ENCODE measurements around the gene VSIG10.
"Not testable (repeated sequence)": the region's sequence is repeated elsewhere in the genome, so short reads cannot be mapped to it uniquely, and the experiment has no call there.

The VSIG10 gene, protein sequence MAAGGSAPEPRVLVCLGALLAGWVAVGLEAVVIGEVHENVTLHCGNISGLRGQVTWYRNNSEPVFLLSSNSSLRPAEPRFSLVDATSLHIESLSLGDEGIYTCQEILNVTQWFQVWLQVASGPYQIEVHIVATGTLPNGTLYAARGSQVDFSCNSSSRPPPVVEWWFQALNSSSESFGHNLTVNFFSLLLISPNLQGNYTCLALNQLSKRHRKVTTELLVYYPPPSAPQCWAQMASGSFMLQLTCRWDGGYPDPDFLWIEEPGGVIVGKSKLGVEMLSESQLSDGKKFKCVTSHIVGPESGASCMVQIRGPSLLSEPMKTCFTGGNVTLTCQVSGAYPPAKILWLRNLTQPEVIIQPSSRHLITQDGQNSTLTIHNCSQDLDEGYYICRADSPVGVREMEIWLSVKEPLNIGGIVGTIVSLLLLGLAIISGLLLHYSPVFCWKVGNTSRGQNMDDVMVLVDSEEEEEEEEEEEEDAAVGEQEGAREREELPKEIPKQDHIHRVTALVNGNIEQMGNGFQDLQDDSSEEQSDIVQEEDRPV

DNA sequence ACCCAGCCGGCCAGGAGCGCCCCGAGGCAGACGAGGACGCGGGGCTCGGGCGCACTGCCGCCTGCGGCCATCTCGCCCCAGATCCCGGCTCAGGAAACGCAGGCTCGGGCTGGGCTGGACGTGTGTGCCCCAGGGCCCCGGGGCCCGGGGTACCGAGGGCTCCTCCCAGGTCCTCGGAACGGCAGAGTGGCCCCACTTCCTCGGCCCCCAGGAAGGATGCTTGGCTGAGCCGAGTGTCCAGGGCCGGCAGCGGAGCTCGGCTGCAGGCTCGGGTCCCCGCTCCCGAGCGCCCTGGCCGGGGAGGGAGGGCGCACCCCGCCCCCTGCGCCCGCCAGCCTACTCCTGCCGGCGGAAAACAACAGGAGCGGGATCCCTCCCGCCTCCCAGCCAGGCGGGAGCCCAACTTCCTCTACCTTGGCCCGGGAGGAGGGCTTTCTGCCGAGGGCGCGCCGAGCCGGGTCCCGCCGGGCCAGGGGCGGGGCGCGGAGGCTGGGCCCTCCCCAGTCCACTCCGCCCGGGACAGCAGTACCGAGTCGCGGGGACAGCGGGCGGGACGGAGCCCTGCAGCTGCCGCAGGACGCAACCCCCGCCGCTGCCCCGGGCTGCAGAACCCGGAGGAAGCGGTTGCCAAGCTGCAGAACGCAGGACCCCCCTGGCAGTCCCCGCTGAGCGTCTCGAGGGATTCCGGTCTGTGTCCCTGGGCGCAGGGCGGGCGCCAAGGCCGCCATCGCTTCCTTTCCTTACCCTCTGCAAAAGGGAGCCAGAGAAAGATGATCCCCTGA is at the start of gene VSIG10:
Gene VSIG10 (minus strand): TSS at position 411 of the 782 bp plus-strand sequence. CDS start 340 bp downstream, at position 71.
- peak in 1 of 2 donors; percentile 15 for DNase-seq (ENCODE audit: low read depth in 2 of 2)

DNA sequence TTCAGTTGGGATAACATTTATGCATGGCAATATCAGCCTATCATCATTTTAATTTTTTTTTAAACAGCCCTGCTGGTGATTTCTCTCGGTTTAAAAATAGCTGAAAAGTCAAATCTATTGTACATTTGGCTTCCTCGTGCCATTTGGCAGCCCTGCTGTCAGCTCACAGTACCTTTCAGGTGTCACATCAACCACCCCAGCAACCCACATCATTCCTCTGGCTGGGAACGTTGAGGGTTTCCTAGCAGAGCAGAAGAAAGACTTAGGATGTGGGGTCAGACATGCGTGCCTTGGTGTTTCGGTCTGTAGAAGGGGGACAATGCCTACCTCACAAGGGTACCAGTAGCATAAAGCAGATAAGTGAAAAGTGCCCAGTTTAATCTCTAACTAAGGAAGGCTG is 47.9 kb upstream of the VSIG10 start:
- no peak for DNase-seq (ENCODE audit: low read depth in 2 of 2)

DNA sequence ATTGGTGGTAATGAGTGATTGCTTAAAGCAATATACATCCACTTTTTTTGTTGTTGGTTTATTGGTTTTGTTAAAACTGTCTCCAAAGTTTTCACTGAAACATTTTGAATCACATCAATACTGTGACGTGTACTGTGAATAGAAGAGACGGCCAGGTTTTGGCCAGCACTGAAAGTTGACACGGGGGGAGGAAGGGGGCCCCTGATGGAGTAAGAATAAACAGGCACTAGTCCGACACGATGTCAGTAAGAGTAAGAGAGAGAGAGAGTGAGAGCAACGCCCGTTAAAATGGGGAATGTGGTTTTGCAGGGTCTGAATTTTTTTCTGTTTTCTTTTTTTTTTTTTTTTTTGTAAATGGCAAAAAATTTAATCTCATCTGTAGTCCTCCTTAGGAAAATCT is 46.8 kb upstream of the VSIG10 start:
- DNase-seq (ENCODE audit: low read depth in 2 of 2): no peak

GRCh38 chr12:118148287-118148686 is 44.5 kb upstream of the VSIG10 start:
- DNase-seq (ENCODE audit: low read depth in 2 of 2): no peak

DNA sequence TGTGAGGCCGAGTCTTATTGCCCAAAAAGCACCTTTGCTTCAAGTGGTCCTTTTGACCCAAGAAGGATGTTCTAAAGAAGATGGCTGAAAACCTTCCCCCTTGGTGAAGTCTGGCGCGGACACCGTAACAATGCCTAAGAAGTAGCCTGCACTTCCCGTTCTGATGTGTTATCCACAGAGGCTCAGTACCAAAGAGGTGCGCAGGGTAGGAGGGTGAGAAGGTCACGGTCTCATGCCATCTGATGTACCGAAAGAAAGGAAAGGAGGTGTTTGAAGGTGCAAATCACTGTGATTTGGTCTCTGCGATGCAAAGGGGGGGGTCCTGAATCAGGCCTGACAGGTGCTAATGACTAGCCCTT is 42.0 kb upstream of the VSIG10 start:
- DNase-seq (ENCODE audit: low read depth in 2 of 2): no peak

GRCh38 chr12:118145113-118145797 is 41.4 kb upstream of the VSIG10 start:
- no peak for DNase-seq (ENCODE audit: low read depth in 2 of 2)

- DNase-seq (ENCODE audit: low read depth in 2 of 2): no peak
These were observed 40.7 kb upstream of the VSIG10 start for GRCh38 chr12:118144499-118144898.

DNA sequence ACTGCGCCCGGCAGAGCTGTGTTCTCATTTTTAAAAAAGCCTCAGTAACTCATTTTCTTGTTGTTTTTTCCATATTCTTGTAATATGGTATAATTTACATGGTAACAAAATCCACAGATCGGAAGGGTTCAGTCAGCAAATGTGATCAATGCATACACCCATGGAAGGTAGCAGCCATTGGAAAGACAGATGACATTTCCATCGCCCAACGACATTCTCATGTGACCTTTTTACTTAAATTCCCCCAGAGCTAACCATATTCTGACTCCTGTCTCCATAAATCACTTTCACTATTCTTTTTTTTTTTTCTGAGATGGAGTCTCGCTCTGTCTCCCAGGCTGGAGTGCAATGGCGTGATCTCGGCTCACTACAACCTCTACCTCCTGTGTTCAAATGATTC is 37.0 kb upstream of the VSIG10 start:
- DNase-seq (ENCODE audit: low read depth in 2 of 2): no peak

GRCh38 chr12:118137148-118137678 is 33.4 kb upstream of the VSIG10 start:
- no peak for DNase-seq (ENCODE audit: low read depth in 2 of 2)

DNA sequence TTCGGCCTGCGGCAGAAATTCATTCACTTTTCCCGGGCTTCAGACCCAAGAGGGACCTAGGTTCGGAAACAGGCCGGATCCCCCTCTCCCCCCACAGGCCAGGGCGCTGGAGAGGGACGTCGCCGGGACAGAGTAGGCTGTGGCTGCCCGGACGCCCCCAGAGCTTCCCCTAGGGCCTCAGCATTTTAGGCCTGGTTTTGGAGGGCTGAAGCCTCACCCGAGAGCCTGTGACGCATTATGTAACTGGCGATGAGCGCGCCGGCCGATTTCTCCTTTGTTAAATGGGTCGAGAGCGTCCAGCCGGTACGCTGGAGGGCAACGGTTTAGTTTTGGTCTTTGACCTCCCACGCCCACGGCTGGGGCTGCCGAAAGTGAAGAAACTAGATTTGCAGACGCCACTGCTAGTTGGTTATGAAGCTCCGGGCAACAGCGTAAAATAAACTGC is 32.8 kb upstream of the VSIG10 start:
- DNase-seq (ENCODE audit: low read depth in 2 of 2): peak; percentile 9 to 26

DNA sequence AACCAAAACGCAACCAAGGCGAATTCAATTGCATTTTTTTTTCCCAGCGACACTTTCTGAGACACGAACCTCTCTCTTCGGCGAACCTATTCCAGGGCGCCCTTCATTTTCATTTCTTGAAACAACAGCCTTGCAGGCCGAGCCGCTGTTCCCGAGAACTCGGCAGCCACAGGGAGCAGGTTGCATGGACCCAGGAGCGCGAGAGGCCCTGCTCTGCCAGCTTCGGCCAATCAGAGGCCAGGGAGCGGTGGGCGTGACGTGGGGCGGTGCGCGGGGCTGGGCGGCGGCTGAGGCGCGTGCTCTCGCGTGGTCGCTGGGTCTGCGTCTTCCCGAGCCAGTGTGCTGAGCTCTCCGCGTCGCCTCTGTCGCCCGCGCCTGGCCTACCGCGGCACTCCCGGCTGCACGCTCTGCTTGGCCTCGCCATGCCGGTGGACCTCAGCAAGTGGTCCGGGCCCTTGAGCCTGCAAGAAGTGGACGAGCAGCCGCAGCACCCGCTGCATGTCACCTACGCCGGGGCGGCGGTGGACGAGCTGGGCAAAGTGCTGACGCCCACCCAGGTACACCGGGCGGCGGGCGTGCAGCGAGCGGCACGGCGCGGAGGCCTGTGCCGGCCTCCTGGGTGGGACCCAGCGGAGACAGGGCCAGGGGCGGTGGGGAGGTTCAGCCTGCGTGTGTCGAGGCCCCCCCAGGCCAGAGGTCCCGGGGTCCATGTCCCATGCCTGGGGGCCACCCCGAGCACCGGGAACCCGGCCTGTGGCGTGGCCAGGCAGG is 32.2 kb upstream of the VSIG10 start, which contains the start of gene PEBP1:
Gene PEBP1 (plus strand): TSS at position 337 of the 771 bp plus-strand sequence. CDS start 86 bp downstream, at position 423.
- peak; percentile 87 to 91 for DNase-seq (ENCODE audit: low read depth in 2 of 2)

DNA sequence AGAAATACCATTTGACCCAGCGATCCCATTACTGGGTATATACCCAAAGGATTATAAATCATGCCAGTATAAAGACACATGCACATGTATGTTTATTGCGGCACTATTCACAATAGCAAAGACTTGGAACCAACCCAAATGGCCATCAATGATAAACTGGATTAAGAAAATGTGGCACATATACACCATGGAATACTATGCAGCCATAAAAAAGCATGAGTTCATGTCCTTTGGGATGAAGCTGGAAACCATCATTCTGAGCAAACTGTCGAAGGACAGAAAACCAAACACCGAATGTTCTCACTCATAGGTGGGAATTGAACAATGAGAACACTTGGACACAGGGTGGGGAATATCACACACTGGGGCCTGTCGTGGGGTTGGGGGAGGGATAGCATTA is 25.6 kb upstream of the VSIG10 start:
- not testable (repeated sequence) for DNase-seq (ENCODE audit: low read depth in 2 of 2)

DNA sequence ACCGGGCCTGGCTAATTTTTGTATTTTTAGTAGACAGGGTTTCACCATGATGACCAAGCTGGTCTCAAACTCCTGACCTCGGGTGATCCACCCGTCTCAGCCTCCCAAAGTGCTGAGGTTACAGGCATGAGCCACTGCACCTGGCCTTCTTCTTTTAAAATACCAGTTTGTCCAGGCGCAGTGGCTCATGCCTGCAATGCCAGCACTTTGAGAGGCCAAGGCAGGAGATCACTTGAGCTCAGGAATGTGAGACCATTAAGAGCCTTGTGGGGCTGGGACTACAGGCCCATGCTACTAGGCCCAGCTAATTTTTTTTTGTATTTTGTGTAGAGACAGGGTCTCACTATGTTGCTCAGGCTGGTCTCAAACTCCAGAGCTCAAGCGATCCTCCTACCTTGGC is 24.1 kb upstream of the VSIG10 start:
- no peak for DNase-seq (ENCODE audit: low read depth in 2 of 2)

DNA sequence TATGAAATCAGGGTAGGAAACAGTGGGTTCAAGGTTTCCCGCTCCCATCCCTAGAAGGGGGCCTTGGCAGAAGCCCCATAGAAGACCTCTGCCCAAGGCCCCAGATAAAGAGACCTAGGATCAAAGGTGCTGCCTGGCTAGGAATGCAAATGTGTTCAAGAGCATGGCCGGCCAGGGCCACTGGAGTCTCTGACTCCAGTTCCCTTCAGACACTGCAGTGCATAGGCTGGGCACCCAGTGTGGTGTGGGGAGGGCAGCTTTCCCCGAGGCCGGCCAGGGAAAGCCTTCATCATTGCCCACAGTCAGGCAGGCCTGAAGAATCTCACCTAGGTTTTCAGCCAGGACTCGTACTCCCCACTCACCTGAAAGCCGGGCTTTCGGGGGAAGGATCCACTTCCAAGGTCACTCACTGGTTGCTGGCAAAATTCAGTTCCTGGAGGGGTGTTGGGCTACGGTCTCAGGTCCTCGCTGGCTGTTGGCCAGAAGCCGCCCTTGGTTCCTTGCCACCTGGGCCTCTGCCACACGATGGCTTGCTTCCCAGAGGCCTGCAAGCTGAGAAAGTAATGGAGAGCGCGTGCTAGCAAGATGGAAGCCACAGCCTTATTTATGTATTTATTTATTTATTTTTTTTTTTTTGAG is 22.4 kb upstream of the VSIG10 start:
- DNase-seq (ENCODE audit: low read depth in 2 of 2): no peak

DNA sequence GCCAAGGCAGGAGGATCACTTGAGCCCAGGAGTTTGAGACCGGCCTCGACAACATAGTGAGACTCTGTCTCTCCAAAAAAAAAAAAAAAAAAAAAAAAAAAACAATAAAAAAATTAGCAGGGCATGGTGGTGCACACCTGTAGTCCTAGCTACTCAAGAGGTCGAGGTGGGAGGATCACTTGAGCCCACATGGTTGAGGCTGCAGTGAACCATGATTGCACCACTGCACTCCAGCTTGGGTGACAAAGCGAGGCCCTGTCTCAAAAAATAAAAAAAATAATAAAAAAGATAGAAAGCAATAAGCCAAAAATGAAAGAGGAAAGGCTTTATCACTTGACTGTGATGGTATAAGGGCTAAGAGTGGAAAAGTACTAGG is 21.9 kb upstream of the VSIG10 start:
- DNase-seq (ENCODE audit: low read depth in 2 of 2): no peak

DNA sequence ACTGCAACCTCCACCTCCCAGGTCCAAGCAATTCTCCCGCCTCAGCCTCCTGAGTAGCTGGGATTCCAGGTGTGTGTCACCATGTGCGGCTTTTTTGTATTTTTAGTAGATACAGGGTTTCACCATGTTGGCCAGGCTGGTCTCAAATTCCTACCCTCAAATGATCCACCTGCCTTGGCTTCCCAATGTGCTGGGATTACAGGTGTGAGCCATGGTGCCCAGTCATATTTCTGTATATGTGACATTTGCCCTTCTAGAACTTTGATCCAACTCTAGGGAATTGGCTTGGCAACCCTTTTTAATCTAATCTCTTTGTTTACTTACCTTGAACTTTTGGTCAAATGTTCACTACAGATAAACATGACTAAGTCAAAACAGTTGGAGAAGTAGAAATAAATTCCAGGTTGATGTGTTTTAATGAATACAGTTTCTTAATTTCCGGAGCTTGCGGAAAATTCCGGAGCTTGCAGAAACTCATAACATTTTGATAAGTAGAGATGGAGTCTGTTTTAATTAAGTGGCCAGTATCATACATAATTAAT is 20.6 kb upstream of the VSIG10 start:
- DNase-seq (ENCODE audit: low read depth in 2 of 2): no peak

- DNase-seq (ENCODE audit: low read depth in 2 of 2): no peak
These were observed 18.5 kb upstream of the VSIG10 start for GRCh38 chr12:118122264-118122663.

DNA sequence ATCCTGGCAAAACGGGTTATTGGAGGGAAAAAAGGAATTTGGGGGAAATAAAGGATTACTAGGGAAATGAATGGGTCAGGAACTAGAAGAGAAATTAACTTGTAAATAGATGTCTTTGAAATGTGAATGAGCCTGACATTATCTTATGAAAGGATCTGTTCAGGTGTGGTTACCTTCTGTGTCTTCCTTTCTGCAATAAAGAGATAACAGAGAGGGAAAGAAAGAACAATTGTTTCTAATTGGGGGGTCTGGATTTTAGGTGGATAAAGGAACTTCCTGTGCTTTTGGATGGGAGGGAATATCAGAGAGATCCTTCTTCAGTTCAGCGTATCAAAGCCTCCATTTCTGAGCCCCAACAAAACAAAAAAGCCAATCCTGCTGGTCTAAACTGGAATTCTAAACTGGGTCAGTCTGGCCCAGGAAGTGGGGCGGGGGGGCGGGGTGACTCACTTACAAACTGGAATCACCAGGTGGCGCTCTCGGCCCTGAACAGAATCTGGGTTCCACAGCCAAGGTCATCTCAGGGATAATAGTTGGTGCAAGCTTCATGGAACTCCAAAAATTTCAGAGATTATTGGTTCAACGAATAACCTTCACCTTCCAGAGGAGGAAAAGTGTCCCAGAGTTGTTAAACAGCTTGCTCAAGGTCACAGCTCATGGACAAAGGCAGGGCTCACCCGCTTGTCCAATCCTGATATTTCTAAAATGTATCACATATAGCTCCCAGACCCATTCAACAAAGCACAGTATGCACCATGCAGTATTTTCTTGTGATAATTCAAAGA is 17.0 kb upstream of the VSIG10 start:
- peak; percentile 41 to 53 for DNase-seq (ENCODE audit: low read depth in 2 of 2)

GRCh38 chr12:118119449-118119879 is 15.7 kb upstream of the VSIG10 start:
- no peak for DNase-seq (ENCODE audit: low read depth in 2 of 2)
